ENCODE data around the gene CFHR4.
"Not testable (repeated sequence)": the region's sequence is repeated elsewhere in the genome, so short reads cannot be mapped to it uniquely, and the experiment has no call there.

Gene CFHR4

GRCh38 chr1:196943568-196943967 is 55.7 kb downstream of the CFHR4 start, which contains the start of gene CFHR2:
Gene CFHR2, plus strand, starts transcription at chr1:196943738. Its CDS starts 143 bp downstream, at chr1:196943881.
- H3K27ac ChIP-seq (ENCODE audit: low read length); H3K27me3 ChIP-seq (ENCODE audit: low read depth, low read length); H3K4me3 ChIP-seq (ENCODE audit: low read depth in 1 of 2, low read length in 2 of 2); H3K36me3 ChIP-seq (ENCODE audit: control insufficient read depth in 1 of 2, insufficient read depth in 2 of 2, low read length in 2 of 2); H3K4me1 ChIP-seq (ENCODE audit: control insufficient read depth in 1 of 2, insufficient read depth in 2 of 2, low read length in 2 of 2); H3K9me3 ChIP-seq (ENCODE audit: control insufficient read depth in 1 of 2, low read length in 2 of 2): not testable (repeated sequence)

- H3K4me3 ChIP-seq (ENCODE audit: low read depth in 1 of 2, low read length in 2 of 2): no peak overlapping the region
- no peaks in the 10 kb centered on the region for H3K4me1 ChIP-seq (ENCODE audit: control insufficient read depth in 1 of 2, insufficient read depth in 2 of 2, low read length in 2 of 2)
- no peak overlapping the region for H3K27ac ChIP-seq (ENCODE audit: low read length)
- no peaks in the 10 kb centered on the region for H3K9me3 ChIP-seq (ENCODE audit: control insufficient read depth in 1 of 2, low read length in 2 of 2)
- no peaks in the 10 kb centered on the region for H3K27me3 ChIP-seq (ENCODE audit: low read depth, low read length)
- no peaks in the 10 kb centered on the region for H3K36me3 ChIP-seq (ENCODE audit: control insufficient read depth in 1 of 2, insufficient read depth in 2 of 2, low read length in 2 of 2)
Observed at GRCh38 chr1:196951711-196952394, 64.0 kb downstream of the CFHR4 start.

- H3K27ac ChIP-seq (ENCODE audit: low read length): no peak overlapping the region
- H3K4me1 ChIP-seq (ENCODE audit: control insufficient read depth in 1 of 2, insufficient read depth in 2 of 2, low read length in 2 of 2): no peaks in the 10 kb centered on the region
- no peaks in the 10 kb centered on the region for H3K27me3 ChIP-seq (ENCODE audit: low read depth, low read length)
- H3K9me3 ChIP-seq (ENCODE audit: control insufficient read depth in 1 of 2, low read length in 2 of 2): no peaks in the 10 kb centered on the region
- H3K4me3 ChIP-seq (ENCODE audit: low read depth in 1 of 2, low read length in 2 of 2): no peak overlapping the region
- no peaks in the 10 kb centered on the region for H3K36me3 ChIP-seq (ENCODE audit: control insufficient read depth in 1 of 2, insufficient read depth in 2 of 2, low read length in 2 of 2)
Observed at GRCh38 chr1:196954778-196955177, 66.9 kb downstream of the CFHR4 start.

GRCh38 chr1:196955926-196956325 is 68.1 kb downstream of the CFHR4 start:
- Histone ChIP-seq H3K4me1 (ENCODE audit: control insufficient read depth in 1 of 2, insufficient read depth in 2 of 2, low read length in 2 of 2) (no peaks in the 10 kb centered on the region), H3K9me3 (ENCODE audit: control insufficient read depth in 1 of 2, low read length in 2 of 2) (no peaks in the 10 kb centered on the region), H3K27ac (ENCODE audit: low read length) (no peak overlapping the region), H3K36me3 (ENCODE audit: control insufficient read depth in 1 of 2, insufficient read depth in 2 of 2, low read length in 2 of 2) (no peaks in the 10 kb centered on the region), H3K27me3 (ENCODE audit: low read depth, low read length) (no peaks in the 10 kb centered on the region), H3K4me3 (ENCODE audit: low read depth in 1 of 2, low read length in 2 of 2) (no peak overlapping the region)

- no peak overlapping the region for H3K4me3 ChIP-seq (ENCODE audit: low read depth in 1 of 2, low read length in 2 of 2)
- H3K27ac ChIP-seq (ENCODE audit: low read length): no peak overlapping the region
- H3K9me3 ChIP-seq (ENCODE audit: control insufficient read depth in 1 of 2, low read length in 2 of 2): no peaks in the 10 kb centered on the region
- no peaks in the 10 kb centered on the region for H3K27me3 ChIP-seq (ENCODE audit: low read depth, low read length)
- no peaks in the 10 kb centered on the region for H3K4me1 ChIP-seq (ENCODE audit: control insufficient read depth in 1 of 2, insufficient read depth in 2 of 2, low read length in 2 of 2)
- no peaks in the 10 kb centered on the region for H3K36me3 ChIP-seq (ENCODE audit: control insufficient read depth in 1 of 2, insufficient read depth in 2 of 2, low read length in 2 of 2)
Observed at GRCh38 chr1:196960854-196961253, 73.0 kb downstream of the CFHR4 start.

All from muscle layer of duodenum (tissue), 2 donors.